H4 (cell line): ENCODE results near the gene SIX3. TPM values are rescaled to one million over a fixed set of nuclear protein-coding genes. Genes with fewer than 3 reads are reported as not detected.

Experiments
- DNase-seq: peaks from one replicate; pipeline ENCODE4 v3.0.0-alpha.2; 2015; ENCODE audit warnings: low spot score
- total RNA-seq: library from RNA; depleted of rRNA; stranded (reverse); fragments of >200 nt; shearing (Covaris generic); gene quantifications from 2 replicates; pipeline ENCODE4 v1.2.3, GENCODE V29; 2014

The SIX3 gene
- total RNA-seq, 1 experiment from 2014 or later, result not detected

DNA sequence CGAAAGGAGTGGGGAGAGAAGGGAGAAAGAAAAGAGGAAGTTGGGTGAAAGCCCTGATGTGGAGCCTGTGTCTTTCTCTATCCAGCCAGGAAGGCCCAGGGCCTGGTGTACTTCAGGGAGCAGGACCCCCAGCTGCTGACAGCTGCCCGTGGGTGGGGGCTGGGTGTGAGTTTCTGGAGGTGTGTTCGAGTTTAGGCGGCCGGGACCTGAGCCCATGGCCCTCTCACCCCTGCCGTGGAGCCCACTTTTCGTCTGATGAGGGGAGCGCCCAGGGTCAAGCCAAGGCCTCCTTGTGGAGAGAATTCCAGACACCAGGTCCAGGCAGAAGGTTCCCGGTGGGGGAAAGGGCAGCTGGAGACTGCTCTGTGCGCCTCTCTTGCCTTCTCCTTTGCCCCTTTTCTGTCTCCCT is 2.2 kb downstream of the SIX3 start:
- DNase-seq, result no peak

DNA sequence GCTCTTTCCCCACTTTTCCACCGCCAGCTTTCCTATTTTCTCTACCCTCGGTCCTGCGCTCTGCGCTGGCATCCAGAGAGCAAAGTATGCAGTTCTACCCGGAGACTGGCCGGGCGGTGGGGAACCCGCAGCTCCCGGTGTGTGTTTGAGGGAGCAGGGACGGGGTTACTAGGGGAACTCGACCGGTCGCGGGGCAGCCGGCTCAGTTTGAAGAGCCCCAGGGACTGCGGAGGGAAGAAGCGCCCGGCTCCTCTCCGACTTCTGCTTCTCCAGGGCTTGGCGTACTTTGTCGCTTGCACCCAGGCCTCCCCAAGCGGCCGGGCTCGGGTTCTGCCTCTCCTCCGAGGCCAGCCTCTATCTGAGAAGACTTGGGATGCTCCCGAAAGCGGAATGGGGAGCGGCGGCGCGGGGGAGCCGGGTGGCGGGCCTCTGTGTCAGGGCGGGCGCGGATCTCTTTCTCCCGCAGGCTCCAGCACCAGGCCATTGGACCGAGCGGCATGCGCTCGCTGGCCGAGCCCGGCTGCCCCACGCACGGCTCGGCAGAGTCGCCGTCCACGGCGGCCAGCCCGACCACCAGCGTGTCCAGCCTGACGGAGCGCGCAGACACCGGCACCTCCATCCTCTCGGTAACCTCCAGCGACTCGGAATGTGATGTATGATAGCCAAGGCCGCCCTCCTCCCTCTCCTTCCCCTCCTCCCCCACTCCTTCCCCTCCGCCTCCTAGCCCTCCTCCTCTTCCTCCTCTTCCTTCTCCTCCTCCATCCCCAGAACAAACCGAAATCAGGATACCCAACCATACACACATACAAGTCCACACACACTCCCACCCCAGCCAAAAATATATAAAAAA is 2.8 kb downstream of the SIX3 start:
- DNase-seq, result no peak

DNA sequence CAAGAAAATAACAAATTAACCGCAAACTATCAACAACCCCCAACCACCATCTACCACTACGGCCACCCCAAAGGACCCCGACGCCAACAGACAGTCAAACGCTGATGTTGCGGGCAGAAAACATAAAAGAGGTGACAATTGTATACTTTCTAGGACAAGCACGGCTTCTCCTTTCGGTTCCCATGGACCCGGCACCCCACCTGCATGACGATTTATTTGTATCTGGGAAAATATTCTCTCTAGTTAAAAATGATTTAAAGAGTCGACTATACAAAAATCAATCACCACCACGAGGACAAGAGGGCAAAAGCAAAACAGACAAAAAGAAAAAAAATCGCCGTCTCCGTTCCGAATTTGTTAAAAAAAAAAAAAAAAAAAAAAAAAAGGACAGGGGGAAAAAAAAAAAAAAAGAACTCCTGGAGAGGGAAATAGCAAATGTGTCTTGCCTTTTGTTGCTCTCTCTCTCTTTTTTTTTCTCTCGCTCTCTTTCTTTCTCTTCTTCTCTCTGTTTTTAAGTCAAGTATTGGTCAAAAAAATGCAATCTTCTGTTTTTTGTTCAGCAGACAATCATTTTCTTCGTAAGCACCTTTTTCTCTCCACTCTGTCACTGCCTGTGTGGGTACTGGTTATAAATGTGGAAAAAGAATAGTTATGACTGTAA is 3.6 kb downstream of the SIX3 start:
- no peak for DNase-seq

DNA sequence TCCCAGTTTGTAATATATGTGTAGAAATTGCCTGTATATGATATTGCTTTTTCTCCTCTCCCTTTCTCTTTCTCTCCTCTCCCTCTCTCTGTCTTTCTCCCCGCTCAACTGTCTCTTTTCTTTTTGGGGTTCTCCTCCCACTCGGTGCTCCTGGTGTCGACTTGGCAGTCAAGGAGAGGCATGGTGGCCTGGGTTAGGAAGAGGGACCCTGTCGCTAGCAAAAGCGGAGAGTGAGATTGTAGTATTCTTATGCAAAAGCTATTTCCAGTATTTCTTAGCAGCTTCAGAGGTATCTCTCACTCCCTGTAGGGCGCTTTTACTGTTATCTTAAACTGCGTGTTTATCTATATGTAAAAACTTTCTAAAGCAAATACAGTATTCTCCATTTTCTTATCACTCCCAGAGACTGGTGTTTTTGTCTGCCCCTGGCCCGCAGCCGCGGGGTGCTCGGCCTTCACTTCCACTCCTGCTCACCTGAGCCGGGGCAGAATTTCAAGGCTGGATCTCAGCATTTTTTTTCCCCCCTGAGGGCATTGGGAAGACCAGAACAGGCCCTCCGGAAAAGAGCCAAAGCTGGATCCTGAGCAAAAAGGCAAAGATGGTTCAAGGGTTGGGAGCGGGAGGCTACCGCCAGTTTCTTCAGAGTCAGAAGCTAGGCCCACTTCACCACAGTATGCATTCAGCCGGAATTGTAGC is 4.3 kb downstream of the SIX3 start:
- DNase-seq, result no peak

DNA sequence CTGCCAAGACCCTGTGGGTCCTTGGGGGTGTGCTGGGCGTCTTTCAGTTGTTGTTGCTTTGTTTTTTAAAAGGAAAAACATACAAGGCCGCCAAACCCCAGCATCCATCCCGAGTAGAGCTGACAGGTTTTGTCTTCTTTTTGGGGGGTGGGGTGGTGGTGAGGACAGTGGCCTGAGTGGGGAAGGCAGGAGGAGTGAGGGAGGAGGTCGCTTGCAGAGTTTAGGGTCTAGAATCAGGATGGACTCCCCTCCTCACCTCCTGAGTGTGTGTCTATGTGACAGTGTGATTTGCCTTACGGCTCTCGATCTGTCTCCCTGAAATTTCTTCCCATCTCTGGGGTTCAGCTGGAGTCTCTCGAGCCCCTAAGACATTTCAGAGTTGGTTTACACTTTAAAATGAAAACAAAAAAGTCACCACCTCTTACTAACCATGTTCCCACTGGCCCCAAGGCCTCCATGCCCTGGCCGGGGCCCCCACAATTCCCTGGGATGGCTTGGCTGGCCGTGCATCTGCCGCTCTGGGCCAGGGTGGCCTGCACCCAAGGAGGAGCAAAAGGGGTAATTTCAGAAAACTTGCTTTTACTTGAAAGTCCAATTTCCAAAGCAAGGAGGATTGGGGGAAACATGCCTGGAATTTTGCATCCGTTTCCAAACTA is 5.0 kb downstream of the SIX3 start:
- DNase-seq, result no peak

DNA sequence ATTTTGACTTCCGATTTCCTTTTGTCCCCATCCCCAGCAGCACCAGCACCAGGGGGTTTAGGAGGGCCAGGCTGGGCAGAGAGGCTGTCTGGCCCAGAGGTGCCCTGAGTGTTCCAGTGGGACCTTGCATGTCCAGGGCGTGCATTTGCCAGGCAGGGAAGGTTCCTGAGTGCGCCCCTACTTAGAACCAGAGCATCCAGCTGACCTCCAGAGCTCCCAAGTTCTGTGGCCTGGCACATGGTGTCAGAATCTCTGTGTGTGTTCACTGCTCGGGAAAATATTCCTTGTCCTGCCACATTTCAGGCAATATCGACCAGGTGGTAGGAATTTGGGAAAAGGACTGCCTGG is 5.5 kb downstream of the SIX3 start:
- no peak for DNase-seq

DNA sequence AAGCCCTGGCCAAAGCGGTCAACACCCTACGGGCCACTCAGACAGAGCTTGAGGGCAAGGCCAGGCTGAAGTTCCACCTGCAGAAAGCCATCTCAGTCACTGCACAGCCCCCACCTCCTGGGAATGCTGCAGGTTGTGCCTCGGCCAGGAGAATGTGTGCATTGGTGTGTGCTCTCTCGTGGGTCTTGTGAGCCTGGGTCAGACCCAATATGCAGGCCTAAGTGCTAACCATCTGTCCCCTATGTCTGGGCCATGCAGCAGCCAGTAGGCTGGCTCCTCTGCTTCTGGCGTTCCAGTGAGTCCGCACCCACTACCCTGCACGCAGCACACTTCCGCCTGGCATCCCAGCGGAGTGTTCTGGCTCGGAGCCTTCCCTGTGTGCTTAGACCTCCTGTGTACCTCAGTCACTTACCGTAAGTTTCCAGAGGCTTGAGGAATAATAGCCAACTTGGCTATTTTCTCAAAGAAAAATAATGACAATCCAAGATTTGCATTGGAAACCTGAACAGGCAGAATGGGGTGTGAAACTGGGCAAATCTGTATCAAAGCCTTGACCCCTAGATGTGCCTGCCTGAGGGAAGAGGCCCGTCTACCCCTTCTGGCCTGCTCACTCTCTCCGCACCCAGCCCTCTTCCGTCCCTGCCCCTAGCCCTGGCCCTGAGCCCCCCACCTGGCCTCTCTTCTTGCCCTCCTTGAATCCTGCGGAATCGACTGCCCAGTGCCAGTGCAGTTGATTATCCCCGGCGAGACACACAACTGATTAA is 7.2 kb downstream of the SIX3 start:
- no peak for DNase-seq

DNA sequence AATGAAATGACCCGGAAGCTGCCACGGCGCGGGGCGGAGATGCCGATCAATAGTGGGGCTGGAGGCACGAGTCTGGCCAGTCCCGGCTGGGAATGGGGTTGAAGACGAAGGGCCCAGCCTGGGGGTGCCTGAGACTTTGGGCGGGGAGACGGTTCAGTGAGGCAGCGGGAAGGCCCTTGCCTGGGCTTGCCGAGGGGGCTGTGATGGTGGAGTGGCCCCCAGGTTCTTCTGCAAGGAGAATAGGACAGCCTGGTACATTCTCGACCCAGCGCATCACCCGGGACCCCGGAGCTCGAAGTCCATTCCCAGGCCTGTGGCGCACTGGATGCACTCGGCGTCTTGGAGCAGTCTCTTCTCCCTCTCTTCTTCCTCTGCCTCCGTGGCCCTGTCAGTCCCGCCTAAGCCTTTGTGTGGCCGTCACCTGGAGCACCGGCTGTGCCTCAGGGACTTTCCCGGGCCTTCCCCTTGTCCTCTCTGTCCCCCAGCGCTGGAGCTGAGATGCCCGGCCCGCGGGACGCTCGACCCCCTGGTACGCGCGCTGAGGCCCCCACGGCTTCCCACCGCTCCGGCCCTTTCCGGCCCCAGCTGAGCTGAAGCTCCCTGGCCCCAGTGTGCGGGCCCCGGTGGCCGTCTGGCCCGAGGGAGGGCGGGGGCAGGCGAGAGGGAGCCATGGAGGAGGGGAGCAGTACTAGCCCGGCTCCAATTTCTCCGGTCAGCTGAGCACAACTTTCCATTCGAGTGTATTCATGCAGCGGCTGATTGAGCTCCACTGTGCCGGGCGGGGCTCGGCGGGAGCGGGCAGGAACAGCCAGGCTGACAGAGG is 8.0 kb downstream of the SIX3 start:
- no peak for DNase-seq

DNA sequence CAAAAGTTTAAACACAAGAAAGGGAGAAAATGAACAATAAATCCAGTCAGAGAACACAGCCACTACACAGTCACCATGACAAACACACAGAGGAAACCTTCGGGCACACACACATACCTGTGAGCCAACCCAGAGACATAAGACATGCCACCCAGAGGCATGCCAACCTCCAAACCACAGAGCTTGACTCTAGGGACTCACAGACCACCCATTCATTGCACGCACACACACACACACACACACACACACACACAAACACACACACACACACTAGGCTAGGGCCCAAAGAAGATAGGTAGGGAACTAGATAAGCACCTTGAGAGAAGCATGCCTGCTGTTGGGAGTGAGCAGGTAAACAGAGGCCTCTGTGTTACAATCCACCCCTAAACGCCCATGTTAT is 9.1 kb downstream of the SIX3 start:
- no peak for DNase-seq

DNA sequence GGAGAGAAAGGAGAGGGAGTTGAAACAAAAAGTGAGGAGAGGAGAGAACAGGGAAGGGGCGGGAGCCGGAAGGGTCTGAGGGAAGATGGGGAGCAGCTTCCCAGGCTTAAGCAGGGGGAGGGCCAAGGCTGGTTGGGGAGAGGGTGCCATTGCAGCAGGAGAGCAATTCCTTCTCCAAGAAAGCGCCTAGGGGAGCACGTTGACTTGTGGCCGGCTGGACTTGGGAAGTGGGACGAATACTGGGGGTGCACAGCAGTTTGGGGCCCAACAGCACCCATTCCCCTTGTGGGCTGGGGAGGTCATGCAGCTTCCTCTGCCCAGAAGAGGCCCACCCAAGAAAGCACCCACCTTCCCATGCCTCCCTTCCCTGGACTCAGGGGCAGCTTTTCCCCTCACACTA is 9.6 kb downstream of the SIX3 start:
- no peak for DNase-seq

DNA sequence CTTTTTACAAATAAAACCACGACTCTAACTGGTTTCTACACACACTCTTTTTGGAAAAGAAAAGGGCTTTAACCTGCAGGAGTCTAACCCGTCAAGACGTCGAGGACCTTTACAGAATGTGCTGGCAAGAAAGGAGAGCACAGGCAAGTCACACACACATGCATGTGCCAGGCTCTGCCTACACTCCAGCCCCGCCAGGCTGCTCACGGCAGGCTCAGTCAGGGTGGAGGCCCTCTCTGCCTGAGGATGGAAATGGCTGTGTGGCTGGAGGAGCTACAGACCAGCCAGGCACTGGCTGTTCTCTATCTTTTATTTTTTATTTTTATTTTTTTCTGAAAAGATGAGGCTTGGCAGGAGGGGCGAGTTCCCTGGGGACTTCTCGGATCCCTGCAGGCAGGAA is 10.2 kb downstream of the SIX3 start:
- no peak for DNase-seq

DNA sequence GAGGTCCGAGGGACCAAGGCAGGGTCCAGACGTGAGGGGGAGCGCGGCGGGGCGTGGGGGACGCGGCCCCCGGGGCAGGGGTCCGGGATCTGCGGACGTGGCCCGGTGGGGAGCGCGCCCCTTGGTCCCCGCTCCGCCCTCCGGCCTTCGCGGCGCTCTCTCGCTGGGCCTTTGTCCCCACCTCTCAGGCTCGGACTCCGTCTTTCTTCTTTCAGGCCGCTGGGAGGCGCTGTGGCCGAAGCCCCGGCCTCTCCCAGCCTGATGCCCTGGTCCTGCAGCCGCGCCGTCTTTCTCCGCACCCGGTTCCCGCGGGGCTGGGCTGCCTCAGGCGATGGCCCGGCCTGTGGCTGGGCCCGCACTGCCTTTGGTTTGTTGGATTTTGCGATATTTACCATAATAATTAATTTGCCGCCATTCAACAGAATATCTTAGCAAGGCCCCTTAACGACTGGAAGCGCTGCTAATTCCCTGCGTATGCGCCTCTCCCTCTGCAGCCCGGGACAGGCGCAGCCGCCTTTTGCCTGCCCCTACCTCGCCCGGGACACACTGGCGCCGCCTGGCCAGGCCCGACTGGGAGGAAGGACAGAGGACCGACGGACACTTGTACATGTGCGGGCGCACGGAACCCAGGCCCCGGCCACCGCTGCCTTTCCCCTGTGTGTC is 10.8 kb downstream of the SIX3 start:
- no peak for DNase-seq

DNA sequence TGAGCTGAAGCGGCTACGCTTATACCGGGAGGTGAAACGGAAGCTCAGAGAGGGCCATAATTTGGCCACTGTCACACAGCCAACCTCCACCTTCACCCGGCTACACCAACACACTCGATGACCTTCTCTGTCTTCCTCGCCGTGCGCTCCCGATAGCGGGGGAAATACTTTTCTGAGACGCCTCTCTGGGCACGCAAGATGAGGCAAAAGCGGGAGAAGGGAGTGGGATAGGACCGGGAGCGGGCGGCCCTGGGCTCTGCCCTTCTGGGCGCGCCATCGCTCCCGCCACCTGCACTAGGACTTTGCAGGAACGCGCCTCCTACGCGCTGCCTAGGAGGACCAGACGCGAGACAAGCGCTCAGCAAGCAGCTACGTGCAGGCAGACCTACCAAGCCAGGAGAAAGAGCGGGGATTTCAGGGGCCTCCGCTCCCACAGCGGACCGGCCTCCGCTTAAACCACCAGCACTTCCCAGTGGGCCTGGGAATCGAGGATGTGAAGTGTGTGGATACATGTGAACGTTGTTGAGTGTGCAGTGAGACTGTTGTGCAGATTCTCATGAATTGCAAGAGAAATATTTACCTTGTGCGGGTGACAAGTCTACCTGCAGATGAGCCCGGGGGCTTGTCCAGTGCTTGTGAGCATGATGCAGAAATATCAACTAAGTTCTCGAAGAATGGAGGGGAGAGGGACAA is 11.4 kb downstream of the SIX3 start:
- no peak for DNase-seq

DNA sequence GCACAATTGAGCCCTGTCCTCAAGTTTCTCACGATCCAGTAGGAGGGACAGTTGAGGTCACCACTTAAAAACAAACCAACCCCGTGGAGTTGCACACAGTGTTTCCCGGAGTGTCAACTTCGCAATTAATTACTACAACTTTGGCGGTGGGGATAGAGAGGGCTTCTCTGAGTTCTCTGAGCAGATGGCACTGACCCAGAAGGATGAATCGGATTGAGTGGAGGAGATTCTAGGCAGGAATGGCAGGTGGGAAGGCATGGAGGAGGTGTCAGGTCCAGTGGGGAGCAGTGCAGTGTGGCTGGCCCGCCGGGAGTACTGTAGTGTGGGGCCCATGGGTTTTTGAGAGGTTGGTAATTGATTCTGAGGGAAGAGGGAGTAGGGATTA is 12.0 kb downstream of the SIX3 start:
- DNase-seq, result no peak

DNA sequence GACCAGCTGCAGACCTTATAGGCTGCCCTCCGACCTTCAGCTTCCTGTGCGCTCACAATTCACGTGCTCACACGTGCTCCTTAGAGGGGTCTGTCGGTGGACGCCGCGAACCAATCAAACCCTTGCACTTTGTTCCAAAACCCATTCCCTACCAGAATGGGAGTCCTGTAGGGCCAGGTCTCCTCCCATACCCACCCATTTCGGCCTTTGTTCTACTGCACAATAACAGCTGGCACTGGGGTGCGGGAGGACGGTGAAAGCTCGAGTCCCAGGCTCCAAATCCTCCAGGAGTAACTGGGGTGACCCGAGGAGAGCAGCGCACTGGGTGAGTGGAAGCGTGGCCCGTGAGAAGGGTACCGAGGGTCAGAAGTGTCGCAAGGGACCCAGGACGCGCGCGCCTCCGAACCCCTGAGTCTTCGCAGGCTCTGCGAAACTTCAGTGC is 13.0 kb downstream of the SIX3 start:
- DNase-seq, result no peak

DNA sequence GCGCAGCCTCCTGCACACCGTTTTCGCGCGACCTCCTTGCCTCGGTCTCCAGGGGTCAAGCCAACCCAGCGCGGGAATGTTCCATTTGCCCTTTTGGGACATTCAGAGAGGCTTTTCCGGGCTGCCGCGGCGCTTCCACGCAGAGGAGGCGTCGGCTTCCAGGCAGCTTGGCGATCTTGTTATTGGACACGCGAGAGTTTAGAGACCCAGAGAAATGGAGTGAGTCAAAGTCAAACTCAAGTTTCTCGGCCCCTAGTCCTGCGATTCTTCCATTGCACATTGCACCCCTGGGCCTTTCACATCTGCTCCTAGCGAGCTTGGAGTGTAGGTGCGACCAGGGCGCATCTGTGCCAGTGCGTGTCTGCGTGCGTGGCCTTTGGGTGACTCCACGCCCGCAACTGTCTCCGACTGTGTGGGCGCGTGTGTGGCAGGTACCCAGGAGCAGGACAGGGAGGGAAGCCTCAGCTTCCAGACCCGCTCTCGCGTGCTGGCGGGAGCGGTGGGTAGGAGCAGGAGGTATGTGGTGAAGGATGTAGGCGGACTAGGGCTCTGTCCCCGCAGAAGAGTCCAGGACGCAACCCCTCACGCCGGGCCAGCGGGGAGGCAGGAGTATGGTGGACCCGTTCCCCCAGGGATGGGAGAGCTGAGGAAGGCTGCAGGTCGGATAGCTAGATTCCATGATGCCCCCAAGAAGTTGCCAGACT is 13.5 kb downstream of the SIX3 start:
- DNase-seq, result no peak

DNA sequence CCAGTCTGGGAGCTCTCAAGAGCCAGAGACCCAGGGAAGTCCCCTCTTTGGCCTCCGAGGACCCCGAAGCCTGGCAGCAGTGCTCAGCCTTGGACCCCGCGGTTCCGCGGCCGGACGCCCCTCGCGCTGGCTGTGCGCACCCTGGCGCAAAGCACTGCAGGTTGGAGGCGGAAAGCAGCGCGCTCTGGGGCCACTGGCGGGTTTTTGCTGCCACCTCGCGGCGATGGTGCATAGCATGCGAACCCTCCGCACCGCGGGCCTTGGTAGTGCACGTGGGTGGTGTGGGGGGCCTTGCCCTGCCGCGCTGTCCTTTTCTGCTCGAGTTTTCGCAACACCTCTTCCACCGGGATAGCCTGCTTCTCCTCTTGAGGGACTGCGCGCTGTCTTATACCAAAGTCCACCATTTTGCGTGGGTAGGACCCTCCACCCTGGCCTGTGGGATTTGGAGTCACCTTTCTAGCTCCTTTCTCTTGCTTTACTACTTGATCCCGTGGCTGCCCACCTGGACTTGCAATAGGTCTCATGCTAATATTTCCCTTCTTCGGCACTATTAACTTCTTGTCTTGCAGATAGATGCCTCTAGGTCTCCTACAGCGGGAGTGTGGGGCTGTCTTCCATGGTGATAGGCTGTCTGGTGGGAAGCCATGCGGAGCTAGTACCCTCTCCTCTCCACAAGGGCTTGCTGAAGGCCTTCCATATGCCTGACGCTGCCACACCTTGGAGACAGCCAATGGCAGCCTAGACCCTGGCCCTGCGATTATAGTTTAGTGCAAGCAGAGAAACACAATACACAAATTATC is 14.3 kb downstream of the SIX3 start:
- peak; percentile 46 for DNase-seq

DNA sequence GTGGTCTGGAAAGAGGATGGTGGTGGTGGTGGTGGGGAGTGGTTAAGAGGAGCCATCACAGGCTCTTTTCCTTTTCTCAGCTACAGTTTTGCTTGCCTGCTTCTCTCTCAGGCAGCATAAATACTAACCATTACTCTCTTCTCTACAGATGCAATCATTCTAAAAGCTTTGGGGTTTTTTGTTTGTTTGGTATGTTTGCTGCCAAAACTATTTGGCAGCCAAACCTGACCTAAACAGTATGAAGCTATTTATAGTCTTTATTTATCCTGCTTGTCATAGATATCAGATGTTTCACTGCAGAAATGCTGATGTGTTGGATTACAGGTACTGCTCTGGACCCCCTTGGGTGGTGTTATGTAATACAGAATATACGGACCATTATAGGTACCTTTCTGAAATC is 15.3 kb downstream of the SIX3 start:
- peak; percentile 54 for DNase-seq
